HepG2 (cell line): ENCODE data around the gene NCOA1. TPM values are rescaled to one million over a fixed set of nuclear protein-coding genes. Genes with fewer than 3 reads are reported as not detected.

Source experiments
- EEA1 ChIP-seq: sonication (generic); formaldehyde crosslinking; IDR thresholded peaks from 2 replicates; pipeline ENCODE4 v1.5.1; 2020; ENCODE audit warnings: mild to moderate bottlenecking, missing genetic modification reagents, borderline replicate concordance
- GTF2F1 ChIP-seq: fragments of 150-350 bp; IDR thresholded peaks from 2 replicates; pipeline ENCODE4 v1.6.1; 2014; ENCODE audit warnings: low read length
- HMGXB4 ChIP-seq, 2 experiments: sonication (generic) in 1 of 2; formaldehyde crosslinking in 1 of 2; IDR thresholded peaks; 2 replicates each; pipeline versions ENCODE4 v1.4.0 to v1.6.1; 2018 to 2020; ENCODE audit warnings: missing genetic modification reagents in 2 of 2, borderline replicate concordance in 1 of 2, low read depth in 1 of 2, mild to moderate bottlenecking in 1 of 2, missing biosample characterization in 1 of 2
- HNF1B ChIP-seq: sonication (generic); formaldehyde crosslinking; IDR thresholded peaks from 2 replicates; pipeline ENCODE4 v1.5.1; 2020; ENCODE audit warnings: mild to moderate bottlenecking, moderate library complexity, missing genetic modification reagents
- MAX ChIP-seq: IDR thresholded peaks from 2 replicates; pipeline ENCODE4 v1.6.1; 2012; ENCODE audit warnings: inconsistent platforms
- SOX6 ChIP-seq, 2 experiments: fragments of 450-650 bp in 1 of 2; sonication (generic) in 1 of 2; formaldehyde crosslinking in 1 of 2; IDR thresholded peaks; 2 replicates each; pipeline versions ENCODE4 v1.4.0 to v1.6.1; 2017 to 2020; ENCODE audit warnings: antibody characterized with exemption in 1 of 2, mild to moderate bottlenecking in 1 of 2, missing genetic modification reagents in 1 of 2
- TBX2 ChIP-seq: sonication (generic); formaldehyde crosslinking; IDR thresholded peaks from 2 replicates; pipeline ENCODE4 v1.5.0; 2020; ENCODE audit warnings: missing genetic modification reagents, mild to moderate bottlenecking, borderline replicate concordance
- USF2 ChIP-seq, 2 experiments: sonication (generic) in 1 of 2; formaldehyde crosslinking in 1 of 2; IDR thresholded peaks; 2 replicates each; pipeline versions ENCODE4 v1.5.1 to v1.6.1; 2011 to 2020; ENCODE audit warnings: borderline replicate concordance in 1 of 2, low read depth in 1 of 2, low read length in 1 of 2, mild to moderate bottlenecking in 1 of 2, missing genetic modification reagents in 1 of 2, moderate library complexity in 1 of 2
- ZBTB38 ChIP-seq: sonication (generic); formaldehyde crosslinking; IDR thresholded peaks from 2 replicates; pipeline ENCODE4 v1.5.1; 2020; ENCODE audit warnings: mild to moderate bottlenecking, missing genetic modification reagents
- ZNF234 ChIP-seq: sonication (generic); formaldehyde crosslinking; conservative IDR thresholded peaks from 2 replicates; pipeline ENCODE4 v1.5.1; 2020; ENCODE audit warnings: mild to moderate bottlenecking, missing genetic modification reagents
- ZNF331 ChIP-seq: sonication (generic); formaldehyde crosslinking; IDR thresholded peaks from 2 replicates; pipeline ENCODE4 v1.4.0; 2020; ENCODE audit warnings: missing genetic modification reagents
- ZNF629 ChIP-seq: sonication (generic); formaldehyde crosslinking; conservative IDR thresholded peaks from 2 replicates; pipeline ENCODE4 v1.5.0; 2020; ENCODE audit warnings: missing genetic modification reagents
- ZNF891 ChIP-seq: sonication (generic); formaldehyde crosslinking; IDR thresholded peaks from 2 replicates; pipeline ENCODE4 v1.5.0; 2020; ENCODE audit warnings: mild to moderate bottlenecking, missing genetic modification reagents
- polyA plus RNA-seq, 8 experiments: library from polyadenylated mRNA; depleted of rRNA in 3 of 8; stranded (reverse) in 7 of 8; unstranded in 1 of 8; fragments of >200 nt; fragmentation: Illumina TruSeq in 4 of 8; extraction: Trizol in 4 of 8; gene quantifications; 2 replicates each; pipeline versions ENCODE4 v1.2.1 to v1.2.3, GENCODE V29; 2011 to 2016; ENCODE audit warnings: low read depth in 4 of 8, missing spikeins in 1 of 8, mixed read lengths in 1 of 8; ENCODE audit not compliant: insufficient read depth in 1 of 8
- total RNA-seq, 5 experiments: library from RNA; depleted of rRNA; stranded (reverse); fragments of >200 nt; fragmentation: Illumina TruSeq; extraction: Trizol; gene quantifications; 2 replicates each; pipeline ENCODE4 v1.2.3, GENCODE V29; 2016; ENCODE audit warnings: low read depth in 1 of 5
- TF ChIP-seq, protein P1 (sequence below): sonication (generic); formaldehyde crosslinking; IDR thresholded peaks from 2 replicates; pipeline ENCODE4 v1.9.0; 2021; ENCODE audit warnings: mild to moderate bottlenecking, missing genetic modification reagents

The NCOA1 gene
- total and polyA plus RNA-seq, 2 of the 13 experiments (the other 11 are each of a cell fraction or from before 2014, with no cell fraction given), result 10.0 to 10.4 TPM

DNA sequence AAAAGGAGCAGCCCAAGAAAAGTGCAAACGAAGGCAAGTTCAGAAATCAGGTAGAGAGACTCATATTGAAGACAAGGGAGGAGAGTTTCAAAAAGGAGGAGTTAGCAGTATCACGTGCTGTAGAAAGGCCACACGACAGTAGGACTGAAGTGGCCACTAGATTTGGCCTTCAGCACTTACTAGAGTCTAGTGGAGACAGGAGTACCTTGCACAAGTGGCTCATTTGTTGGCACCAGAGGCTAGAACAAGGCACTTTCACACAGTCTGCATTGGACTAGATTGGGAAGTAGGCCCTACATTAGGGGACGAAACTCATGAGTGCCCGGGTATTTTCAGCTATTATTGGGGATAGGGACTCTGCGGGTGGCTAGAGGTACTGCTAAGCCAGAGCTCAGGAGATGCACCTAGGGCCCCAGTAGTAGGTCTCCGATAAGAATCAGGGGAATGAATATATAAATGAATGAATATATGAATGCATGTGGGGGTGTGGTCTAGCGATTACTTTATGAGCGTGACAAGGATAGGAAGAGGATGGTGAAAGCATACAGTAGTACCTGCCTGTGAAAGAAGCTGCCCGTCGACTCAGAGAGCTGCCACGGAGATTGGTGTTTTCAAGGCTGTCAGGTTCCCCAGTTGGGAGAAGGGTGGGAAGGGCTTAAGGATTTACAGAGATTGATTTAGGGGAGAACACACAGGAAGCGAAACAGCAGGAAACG lies 1.4 kb upstream of the NCOA1 start (continued):
- TF ChIP-seq, protein P1, sequence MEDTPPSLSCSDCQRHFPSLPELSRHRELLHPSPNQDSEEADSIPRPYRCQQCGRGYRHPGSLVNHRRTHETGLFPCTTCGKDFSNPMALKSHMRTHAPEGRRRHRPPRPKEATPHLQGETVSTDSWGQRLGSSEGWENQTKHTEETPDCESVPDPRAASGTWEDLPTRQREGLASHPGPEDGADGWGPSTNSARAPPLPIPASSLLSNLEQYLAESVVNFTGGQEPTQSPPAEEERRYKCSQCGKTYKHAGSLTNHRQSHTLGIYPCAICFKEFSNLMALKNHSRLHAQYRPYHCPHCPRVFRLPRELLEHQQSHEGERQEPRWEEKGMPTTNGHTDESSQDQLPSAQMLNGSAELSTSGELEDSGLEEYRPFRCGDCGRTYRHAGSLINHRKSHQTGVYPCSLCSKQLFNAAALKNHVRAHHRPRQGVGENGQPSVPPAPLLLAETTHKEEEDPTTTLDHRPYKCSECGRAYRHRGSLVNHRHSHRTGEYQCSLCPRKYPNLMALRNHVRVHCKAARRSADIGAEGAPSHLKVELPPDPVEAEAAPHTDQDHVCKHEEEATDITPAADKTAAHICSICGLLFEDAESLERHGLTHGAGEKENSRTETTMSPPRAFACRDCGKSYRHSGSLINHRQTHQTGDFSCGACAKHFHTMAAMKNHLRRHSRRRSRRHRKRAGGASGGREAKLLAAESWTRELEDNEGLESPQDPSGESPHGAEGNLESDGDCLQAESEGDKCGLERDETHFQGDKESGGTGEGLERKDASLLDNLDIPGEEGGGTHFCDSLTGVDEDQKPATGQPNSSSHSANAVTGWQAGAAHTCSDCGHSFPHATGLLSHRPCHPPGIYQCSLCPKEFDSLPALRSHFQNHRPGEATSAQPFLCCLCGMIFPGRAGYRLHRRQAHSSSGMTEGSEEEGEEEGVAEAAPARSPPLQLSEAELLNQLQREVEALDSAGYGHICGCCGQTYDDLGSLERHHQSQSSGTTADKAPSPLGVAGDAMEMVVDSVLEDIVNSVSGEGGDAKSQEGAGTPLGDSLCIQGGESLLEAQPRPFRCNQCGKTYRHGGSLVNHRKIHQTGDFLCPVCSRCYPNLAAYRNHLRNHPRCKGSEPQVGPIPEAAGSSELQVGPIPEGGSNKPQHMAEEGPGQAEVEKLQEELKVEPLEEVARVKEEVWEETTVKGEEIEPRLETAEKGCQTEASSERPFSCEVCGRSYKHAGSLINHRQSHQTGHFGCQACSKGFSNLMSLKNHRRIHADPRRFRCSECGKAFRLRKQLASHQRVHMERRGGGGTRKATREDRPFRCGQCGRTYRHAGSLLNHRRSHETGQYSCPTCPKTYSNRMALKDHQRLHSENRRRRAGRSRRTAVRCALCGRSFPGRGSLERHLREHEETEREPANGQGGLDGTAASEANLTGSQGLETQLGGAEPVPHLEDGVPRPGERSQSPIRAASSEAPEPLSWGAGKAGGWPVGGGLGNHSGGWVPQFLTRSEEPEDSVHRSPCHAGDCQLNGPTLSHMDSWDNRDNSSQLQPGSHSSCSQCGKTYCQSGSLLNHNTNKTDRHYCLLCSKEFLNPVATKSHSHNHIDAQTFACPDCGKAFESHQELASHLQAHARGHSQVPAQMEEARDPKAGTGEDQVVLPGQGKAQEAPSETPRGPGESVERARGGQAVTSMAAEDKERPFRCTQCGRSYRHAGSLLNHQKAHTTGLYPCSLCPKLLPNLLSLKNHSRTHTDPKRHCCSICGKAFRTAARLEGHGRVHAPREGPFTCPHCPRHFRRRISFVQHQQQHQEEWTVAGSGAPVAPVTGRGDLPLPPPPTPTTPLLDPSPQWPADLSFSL (CRISPR knock-in tag), result no peak
- TF ChIP-seq EEA1 (CRISPR knock-in tag) (no peak), ZNF331 (CRISPR knock-in tag) (no peak), HMGXB4 (CRISPR knock-in tag; IDR thresholded peaks at IDR 0.05; ENCODE audit: borderline replicate concordance in 1 of 2, low read depth in 1 of 2) (peak in 1 of 2 experiments; percentile 20; a peak in 1 of 4 replicates), ZNF234 (0 out of 2 replicates have a peak, but pooled peaks have one; percentile 34), HNF1B (0 out of 2 replicates have a peak, but pooled peaks have one; percentile 45), ZNF891 (CRISPR knock-in tag) (no peak), TBX2 (CRISPR knock-in tag) (peak; percentile 26; the same call in 1 of the 2 replicates), ZNF629 (no peak), MAX (peak; percentile 8; the same call in 1 of the 2 replicates), SOX6 (IDR thresholded peaks at IDR 0.05) (no peak), SOX6 (CRISPR knock-in tag; IDR thresholded peaks at IDR 0.05) (peak; percentile 19; the same call in 1 of the 2 replicates), ZBTB38 (CRISPR knock-in tag) (0 out of 2 replicates have a peak, but pooled peaks have one; percentile 33), GTF2F1 (no peak), USF2 (IDR thresholded peaks at IDR 0.05; ENCODE audit: low read depth, low read length) (peak; percentile 61; the same call in 1 of the 2 replicates), USF2 (CRISPR knock-in tag; IDR thresholded peaks at IDR 0.05; ENCODE audit: borderline replicate concordance) (peak; percentile 67; the same call in 1 of the 2 replicates)
- TF ChIP-seq, all 625 proteins: peak for 13
